GM21723 (cell line): ENCODE results near the gene ITFG1.
"Not testable (repeated sequence)": the region's sequence is repeated elsewhere in the genome, so short reads cannot be mapped to it uniquely, and the experiment has no call there.

Experiments
- ATAC-seq: cut with Tn5 transposase; IDR thresholded peaks from one replicate; pipeline ENCODE4 v1.9.1; 2021; ENCODE audit warnings: mild to moderate bottlenecking, moderate library complexity; ENCODE audit not compliant: unreplicated experiment

Gene ITFG1

DNA sequence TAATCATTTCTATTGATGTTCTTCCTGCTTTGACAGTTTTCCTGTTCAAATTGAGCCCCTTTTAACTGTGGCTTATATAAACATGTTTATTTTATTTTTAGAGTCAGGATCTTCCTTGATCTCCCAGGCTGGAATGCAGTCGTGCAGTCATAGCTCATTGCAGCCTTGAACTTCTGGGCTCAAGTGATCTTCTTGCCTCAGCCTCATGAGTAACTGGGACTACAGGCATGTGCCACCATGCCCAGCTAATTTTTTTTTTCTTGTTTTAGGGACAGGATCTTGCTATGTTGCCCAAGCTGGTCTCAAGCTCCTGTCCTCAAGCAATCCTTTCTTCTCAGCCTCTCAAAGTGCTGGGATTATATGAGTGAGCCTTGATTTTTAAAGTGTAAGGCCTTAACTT is 14.9 kb upstream of the ITFG1 start:
- ATAC-seq, result no peak

DNA sequence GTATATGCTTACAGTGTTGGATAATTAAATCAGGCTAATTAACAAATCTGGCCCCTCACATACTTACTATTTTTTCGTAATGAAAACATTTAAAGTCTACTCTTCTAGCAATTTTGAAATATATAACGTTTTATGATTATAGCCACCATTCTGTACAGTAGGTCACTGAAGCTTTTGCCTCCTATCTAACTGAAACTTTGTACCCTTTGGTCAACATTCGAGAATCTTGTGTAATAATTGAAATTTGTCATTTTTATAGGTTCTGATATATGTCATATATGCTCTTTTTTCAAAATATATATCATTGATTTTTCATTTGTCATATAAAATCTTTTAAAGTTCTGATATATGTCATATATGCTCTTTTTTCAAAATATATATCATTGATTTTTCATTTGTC is 12.9 kb upstream of the ITFG1 start:
- ATAC-seq, result no peak

DNA sequence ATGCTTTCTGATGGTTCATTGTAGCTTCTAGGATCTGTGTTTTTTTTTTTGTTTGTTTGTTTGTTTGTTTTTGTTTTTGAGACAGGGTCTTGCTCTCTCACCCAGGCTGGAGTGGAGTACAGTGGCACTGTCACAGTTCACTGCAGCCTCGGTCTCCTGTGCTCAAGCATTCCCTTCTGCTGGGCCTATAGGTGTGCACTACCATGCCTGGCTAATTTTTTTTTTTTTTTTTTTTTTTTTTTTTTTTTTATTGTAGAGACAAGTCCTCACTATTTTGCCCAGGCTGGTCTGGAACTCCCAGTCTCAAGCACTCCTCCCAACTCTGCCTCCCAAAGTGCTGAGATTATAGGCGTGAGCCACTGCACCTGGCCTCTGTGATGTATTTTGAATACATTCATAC is 12.1 kb upstream of the ITFG1 start:
- ATAC-seq, result not testable (repeated sequence)

DNA sequence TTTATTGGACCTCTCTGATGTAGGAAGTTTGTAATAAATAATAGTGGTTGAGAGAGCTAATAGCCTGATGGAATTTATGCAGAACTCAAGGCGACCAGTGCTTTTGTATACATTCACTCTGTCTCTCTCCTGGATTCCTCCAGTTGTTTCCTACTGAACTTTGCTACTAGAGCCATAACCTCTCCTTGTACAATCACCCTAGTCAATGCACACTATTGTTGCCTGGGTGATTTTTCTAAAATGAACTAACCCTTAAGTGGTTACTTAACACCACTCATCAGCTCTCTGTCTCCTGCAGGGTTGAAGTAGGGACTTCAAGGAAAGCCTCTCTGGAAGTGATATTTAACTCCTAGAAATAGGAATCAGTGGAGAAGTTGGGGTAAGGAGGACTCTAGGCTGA is 9.9 kb upstream of the ITFG1 start:
- ATAC-seq, result no peak

DNA sequence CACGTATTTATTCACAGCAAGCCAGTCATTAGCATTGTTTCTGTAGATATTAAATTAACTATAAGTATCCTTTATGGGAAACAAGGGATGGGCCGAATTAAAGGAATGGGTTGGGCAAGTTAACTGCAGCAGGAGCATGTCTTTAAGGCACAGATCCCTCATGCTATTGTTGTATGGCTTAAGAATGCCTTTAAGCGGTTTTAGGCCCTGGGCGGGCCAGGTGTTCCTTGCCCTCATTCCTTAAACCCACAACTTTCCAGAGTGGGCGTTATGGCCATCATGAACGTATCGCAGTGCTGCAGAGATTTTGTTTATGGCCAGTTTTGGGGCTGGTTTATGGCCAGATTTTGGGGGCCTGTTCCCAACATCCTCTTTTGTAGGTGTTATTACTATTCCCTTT is 9.3 kb upstream of the ITFG1 start:
- ATAC-seq, result no peak

DNA sequence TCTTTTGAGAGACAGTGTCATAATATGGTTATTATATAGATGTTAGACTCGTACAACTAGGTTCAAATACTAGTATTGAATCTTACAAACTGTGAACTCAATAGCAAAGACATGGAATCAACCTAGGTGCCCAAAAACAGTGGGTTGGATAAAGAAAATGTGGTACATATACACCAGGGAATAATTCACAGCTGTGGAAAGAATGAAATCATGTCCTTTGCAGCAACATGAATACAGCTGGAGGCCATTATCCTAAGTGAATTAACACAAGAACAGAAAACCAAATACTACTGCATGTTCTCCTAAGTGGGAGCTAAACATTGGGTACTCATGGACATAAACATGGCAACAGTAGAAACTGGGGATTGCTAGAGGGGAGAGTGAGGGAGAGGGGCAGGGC is 8.4 kb upstream of the ITFG1 start:
- no peak for ATAC-seq

DNA sequence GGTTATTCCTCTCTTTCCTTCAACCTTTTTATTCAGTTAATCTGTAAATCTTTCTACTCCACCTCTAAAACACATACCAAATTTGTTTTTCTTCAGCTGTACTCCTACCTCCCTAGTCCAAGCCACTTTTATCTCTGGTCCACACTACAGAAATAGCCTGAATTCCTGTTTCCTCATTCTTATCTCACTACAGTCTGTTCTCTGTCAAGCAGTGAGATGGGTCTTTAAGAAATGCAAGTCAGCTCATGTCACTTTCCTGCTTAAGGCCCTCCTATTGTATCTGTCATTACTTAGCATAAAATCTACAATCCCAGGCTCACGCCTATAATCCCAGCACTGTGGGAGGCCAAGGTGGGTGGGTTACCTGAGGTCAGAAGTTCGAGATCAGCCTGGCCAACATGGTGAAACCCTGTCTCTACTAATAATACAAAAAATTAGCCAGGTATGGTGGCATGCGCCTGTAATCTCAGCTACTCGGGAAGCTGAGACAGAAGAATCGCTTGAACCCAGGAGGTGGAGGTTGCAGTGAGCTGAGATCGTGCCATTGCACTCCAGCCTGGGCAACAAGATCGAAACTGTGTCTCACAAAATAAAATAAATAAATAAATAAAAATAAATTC is 7.3 kb upstream of the ITFG1 start:
- not testable (repeated sequence) for ATAC-seq

DNA sequence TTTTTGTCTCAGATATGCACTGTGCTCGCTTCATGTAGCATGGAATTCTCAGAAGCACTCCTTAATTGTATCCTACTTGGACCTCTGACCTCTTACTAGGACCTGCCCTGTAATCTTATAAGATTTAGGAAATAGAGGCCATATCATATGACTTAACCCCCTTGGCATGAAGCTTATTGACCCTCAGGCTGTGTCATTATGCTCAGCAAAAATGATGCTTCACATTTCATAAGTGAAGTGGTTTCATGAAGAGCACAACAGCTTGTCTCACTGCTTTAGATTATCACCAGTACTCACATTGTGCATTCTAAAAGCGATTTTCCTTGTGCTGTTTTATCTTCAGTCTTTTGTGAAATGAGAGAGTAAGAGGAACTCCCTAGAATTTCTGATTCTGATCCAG is 6.6 kb upstream of the ITFG1 start:
- ATAC-seq, result no peak

DNA sequence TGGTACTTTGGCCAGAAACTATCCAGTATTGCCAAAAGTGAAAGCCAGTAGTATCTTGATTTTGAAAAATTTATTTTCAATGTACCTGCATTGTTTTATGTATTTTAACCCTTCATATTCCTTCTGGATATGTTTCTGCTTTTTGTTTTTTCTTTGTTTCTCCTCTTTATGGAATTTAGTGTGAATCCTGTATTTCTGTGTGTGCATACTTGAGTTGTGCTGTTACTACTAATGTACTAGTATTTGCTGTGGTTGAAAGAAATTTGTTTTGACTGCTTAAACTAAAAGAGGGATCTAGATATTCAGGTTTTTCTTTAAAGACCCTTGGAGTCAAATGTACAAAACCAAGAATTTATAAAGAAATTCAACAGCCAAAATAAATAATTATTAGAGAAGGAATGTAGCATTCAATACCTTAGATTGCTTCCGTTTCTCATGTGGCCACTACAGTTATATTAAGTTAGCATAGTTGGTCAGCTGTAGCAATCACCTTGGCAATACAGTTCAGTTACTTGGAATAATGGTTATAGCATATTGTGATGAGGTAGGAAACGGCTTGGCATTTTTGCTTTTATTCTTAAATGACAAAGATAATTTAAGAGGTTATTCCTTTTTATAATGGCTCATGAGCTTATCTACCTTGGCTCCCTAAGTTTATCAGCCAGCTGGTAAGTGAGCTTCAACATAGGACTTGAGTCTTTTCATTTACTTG is 5.2 kb upstream of the ITFG1 start:
- no peak for ATAC-seq

DNA sequence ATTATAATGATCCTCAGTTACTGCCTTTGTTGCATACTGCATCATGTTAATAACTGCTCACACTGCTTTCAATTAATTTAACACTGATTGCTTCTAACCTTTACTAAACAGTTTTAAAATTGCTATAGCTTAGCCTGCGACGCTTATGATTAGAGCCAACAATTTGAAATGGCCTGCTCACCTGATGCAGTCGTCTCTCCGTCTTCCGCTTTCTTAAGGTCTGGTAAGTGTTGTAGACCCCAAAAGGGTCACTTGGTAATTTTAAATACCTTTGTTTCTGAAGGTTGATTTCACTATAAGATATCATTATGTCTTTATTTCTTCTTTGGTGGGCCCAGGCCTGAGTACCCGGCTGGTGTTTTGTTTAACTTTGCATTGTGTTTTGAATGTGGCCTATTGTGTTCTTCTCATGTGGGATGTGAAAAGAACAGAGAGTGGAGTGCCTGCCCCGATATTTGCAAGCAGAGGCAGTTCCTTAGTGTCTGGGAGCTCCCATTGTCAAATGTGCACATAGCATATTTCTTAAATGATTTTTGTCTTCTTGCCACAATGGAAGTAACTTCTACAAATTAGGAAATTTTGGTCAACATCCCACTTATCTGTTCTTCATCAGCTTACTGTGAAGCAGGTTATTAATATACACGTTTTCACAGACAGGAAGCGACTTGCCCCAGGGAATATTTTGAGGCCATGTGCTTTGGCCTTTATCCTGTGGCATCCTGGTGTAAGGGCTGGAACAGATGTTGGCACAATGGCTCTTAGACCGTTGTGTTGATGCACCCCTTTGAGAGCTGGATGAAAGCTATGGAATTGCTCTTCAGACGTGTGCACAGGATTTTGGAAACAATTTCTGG is 3.1 kb upstream of the ITFG1 start:
- no peak for ATAC-seq

DNA sequence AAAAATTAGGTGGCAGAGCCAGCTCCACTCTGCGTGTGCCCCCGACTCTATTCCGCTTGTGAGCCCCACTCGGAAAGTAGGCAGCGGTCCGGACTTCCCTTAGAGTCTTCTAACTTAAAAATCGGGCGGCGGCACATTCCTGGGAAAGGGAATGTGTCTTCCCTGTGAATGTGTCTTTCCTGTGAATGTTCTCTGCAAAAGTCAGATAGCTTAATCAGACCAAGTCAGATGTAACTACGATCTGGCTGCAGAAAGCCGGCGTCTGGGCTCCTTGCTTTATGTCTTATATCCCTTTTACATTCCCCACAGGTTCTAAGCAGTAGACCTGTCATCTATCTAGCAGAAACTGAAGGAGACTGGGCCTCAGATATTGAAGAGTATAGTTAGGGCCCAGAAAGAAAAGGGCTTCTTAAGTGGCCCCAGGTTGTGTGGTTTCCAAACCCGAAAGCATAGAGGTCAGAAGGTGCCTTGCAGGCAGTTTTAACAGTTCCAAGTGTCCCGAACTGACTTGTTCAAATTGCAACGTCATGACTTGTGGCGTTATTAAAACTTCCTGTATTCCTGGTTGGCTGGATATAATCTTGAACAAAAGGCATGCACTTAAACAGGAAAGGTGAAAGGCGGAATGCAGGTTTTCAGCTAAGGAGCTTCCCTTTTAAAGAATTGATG is 869 bp upstream of the ITFG1 start:
- peak; percentile 39 for ATAC-seq

DNA sequence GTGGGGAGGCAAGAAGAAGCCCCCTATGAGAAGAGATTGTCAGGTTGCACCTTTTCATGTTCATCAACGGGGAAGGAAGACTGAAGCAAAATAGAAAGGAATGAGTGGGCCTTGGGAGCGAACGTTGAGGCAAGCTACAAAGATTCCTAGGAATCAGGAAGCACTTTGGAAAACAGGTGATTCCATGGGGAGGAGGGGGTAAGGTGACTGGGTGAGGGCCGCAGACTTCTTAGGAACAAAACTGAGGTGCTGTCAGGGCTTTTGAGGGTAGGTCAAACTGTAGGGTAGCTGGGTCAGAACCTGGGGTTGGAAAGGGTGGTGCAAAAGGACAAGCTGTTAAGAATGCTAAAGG is 528 bp downstream of the ITFG1 start:
- ATAC-seq, result peak; percentile 2

DNA sequence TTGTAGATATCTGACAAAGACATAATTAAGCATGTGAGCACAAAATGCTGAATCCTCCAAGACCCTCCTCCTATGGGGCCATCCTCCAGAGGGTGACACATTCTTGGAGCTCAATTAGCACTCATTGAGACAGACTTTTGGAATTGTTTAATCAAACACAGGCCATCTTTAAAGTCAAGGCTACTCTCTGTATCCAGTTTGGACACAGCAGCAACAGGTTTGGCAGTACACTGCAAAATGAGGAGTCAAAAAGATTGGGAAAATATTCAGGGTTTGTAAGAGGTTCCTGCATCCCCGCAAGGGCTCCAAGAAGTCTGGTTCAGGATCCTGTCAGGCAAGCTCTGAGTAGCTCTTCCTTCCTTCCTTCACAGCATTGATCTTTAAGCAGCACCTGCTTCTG is 1.3 kb downstream of the ITFG1 start:
- ATAC-seq, result no peak

DNA sequence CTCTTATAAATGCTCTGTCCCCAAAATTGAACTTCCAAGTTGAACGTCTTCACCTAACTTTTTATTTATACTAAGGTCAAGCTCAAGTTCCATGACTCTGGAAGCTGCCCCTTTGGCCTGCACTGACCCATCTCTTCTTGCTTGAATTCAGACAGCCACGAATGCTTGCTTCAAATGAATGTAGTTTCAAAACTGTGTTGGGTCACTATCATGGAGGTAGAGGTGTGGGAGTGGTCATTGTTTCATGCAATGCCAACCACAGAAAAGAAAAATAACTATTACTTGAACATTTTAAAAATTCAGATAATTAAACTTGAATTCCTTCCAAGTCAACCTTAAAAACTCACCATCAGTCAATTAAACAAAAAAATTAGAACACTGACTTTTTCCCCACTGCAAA is 2.5 kb downstream of the ITFG1 start:
- no peak for ATAC-seq

DNA sequence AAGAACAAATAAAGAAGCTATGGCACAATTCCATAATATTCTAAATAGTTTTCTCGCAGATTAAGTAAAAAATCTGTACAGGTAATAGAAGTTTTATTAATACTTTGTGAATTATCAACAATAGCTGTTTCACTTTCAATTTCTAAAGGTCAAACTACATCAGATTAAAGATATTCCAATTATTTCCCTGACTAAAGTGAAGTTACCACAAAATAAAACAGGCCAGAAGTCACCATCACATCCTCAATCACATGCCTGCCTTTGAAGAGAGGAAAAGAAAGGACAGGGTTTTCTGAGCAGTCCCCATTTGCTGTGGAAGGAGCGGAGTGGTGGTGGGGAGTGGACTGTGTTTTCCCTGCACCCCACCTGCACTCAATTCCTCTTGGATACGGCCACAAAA is 11.1 kb downstream of the ITFG1 start:
- no peak for ATAC-seq

DNA sequence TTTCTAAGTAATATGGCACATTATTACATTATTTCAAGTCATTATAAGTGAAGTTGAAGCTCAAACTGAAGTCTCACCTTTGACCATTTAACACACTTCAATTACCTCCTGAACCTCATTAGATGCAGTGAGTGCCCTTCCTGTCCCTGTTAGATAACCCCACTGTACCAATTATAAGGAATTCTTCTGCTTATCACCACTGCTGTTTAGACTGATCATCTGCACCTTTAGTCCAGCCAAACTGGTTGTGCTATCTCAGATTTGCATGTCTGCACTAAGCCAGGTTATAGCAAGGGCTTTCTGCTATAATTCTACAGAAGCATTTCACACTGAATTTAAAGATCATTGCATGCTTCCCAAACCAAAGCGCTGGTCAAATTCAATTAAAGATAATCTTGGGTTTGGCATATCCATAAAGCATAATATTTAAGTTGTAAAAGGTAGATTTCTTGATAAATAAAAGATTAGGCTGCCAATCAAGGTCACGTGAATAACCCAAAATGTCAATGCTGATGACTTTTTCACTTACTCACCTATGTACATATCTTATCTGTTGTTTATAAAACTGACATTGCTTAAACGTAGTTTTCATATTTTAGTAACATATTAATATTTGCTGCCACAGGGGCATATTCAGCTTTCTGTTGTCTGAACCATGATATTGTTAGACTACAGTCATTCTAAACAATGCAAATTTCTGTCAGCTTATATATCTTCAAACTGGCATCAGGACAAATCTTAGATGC is 11.9 kb downstream of the ITFG1 start:
- no peak for ATAC-seq

DNA sequence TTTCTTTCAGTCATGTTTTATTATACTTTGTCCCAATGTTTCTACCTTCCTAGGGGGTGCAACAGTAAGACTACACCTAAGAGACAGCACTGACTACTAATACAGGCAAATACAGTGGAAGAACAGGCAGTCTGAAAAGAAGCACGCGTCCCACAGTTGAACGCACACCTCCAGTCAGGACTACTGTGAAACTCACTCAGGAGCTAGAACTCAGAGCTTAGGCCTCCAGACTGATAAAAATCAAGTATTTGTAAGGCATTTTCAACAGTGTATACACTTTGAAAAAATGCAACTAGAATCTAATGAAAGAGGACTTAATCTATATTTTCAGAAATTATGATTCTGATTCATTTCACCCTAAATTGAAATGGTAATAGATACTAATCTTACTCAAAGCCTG is 14.4 kb downstream of the ITFG1 start:
- no peak for ATAC-seq

DNA sequence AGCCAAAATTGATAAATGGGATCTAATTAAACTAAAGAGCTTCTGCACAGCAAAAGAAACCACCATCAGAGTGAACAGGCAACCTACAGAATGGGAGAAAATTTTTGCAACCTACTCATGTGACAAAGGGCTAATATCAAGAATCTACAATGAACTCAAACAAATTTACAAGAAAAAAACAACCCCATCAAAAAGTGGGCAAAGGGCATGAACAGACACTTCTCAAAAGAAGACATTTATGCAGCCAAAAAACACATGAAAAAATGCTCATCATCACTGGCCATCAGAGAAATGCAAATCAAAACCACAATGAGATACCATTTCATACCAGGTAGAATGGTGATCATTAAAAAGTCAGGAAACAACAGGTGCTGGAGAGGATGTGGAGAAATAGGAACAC is 18.0 kb downstream of the ITFG1 start:
- not testable (repeated sequence) for ATAC-seq

DNA sequence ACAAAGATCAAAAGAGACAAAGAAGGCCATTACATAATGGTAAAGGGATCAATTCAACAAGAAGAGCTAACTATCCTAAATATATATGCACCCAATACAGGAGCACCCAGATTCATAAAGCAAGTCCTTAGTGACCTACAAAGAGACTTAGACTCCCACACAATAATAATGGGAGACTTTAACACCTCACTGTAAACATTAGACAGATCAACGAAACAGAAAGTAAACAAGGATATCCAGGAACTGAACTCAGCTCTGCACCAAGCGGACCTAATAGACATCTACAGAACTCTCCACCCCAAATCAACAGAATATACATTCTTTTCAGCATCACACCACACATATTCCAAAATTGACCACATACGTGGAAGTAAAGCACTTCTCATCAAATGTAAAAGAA is 20.8 kb downstream of the ITFG1 start:
- not testable (repeated sequence) for ATAC-seq

DNA sequence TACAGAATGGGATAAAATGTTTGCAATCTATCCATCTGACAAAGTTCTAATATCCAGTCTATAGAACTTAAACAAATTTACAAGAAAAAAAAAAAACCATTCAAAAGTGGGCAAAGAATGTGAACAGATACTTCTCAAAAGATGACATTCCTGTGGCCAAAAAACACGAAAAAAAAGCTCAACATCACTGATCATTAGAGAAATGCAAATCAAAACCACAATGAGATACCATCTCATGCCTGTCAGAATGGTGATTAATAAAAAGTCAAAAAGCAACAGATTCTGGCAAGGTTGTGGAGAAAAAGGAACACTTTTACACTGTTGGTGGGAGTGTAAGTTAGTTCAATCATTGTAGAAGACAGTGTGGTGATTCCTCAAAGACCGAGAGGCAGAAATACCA is 26.6 kb downstream of the ITFG1 start:
- not testable (repeated sequence) for ATAC-seq

DNA sequence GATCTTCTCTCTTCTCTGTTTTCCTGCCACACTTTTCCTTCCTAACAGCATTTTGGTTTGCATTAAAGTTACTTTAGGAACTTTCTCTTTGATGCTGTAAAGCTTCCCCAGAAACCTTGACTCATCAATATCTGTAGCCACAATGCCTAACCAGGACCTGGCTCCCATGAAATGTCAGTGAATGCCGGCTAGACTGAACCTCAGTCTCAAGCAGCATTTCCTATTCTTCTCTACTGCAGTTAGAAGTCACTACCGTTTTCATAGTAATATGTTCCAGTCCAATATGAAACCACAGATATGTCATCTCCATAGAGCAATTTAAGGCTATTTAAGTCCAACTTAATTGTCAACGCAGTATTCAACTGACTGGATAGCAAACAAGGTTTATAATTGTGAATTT is 28.9 kb downstream of the ITFG1 start:
- ATAC-seq, result no peak
